Panc1 (cell line): Measurements from ENCODE around the gene COL4A2. TPM values are rescaled to one million over a fixed set of nuclear protein-coding genes. Genes with fewer than 3 reads are reported as not detected.

Source experiments
- ATAC-seq: fragments of 200-7000 bp; cut with Tn5 transposase; 2 replicates; pipeline ENCODE4 v1.9.1; 2020; ENCODE audit warnings: mild to moderate bottlenecking, moderate library complexity
- BruUV-seq: library from RNA; stranded (reverse); fragments of 400-500 nt; replicated peaks from 2 replicates; lab custom pipeline; 2021; lab: Mats Ljungman, UMichigan
- CTCF ChIA-PET: fragments of 300-600 bp; sonication (Branson Sonifier 250); formaldehyde crosslinking; loops from one replicate; lab custom pipeline; 2022; ENCODE audit warnings: antibody characterized with exemption; lab: Charles Lee
- POLR2A ChIA-PET: fragments of 300-600 bp; sonication (Branson Sonifier 250); formaldehyde crosslinking; loops from one replicate; lab custom pipeline; 2022; ENCODE audit warnings: antibody characterized with exemption; lab: Charles Lee
- DNase-seq: peaks from one replicate; pipeline ENCODE4 v3.0.0-alpha.2; 2010; ENCODE audit warnings: low read depth, low spot score
- H3K27ac ChIP-seq: 2 replicates; pipeline ENCODE4 v1.5.1; 2011; ENCODE audit warnings: mild to moderate bottlenecking, low read length, inconsistent platforms
- H3K27me3 ChIP-seq: fragments of 200-500 bp; sonication (Bioruptor generic); 2 replicates; pipeline ENCODE4 v1.6.0; 2014; ENCODE audit warnings: low read length, inconsistent platforms; ENCODE audit not compliant: control insufficient read depth, insufficient read depth
- H3K36me3 ChIP-seq: fragments of 200-500 bp; sonication (Bioruptor generic); 2 replicates; pipeline ENCODE4 v1.5.1; 2014; ENCODE audit warnings: inconsistent platforms, mild to moderate bottlenecking, low read length, moderate library complexity; ENCODE audit not compliant: control insufficient read depth, insufficient read depth
- H3K4me1 ChIP-seq: 2 replicates; pipeline ENCODE4 v1.5.1; 2011; ENCODE audit warnings: inconsistent platforms, mild to moderate bottlenecking, low read length, moderate library complexity; ENCODE audit not compliant: control insufficient read depth, insufficient read depth
- H3K4me3 ChIP-seq, 2 experiments: 2 replicates each; pipeline ENCODE4 v1.5.1; 2011 to 2012; ENCODE audit warnings: low read depth in 2 of 2, low read length in 2 of 2, mild to moderate bottlenecking in 2 of 2, inconsistent platforms in 1 of 2, moderate library complexity in 1 of 2
- H3K9me3 ChIP-seq: fragments of 200-500 bp; sonication (Bioruptor generic); 2 replicates; pipeline ENCODE4 v1.5.1; 2014; ENCODE audit warnings: low read depth, mild to moderate bottlenecking, inconsistent platforms, low read length, moderate library complexity; ENCODE audit not compliant: control insufficient read depth, insufficient read depth
- CTCF ChIP-seq: fragments of 450-650 bp; IDR thresholded peaks from 2 replicates; pipeline ENCODE4 v1.5.1; 2017; ENCODE audit warnings: mild to moderate bottlenecking
- POLR2AphosphoS5 ChIP-seq: IDR thresholded peaks from 2 replicates; pipeline ENCODE4 v1.6.1; 2012; ENCODE audit warnings: mild to moderate bottlenecking, low read depth, low read length, moderate library complexity
- REST ChIP-seq, 2 experiments: IDR thresholded peaks; 2 replicates each; pipeline ENCODE4 v1.6.1; 2011 to 2012; ENCODE audit warnings: low read depth in 2 of 2, control low read depth in 1 of 2, low read length in 1 of 2, mild to moderate bottlenecking in 1 of 2, moderate library complexity in 1 of 2; ENCODE audit not compliant: insufficient read depth in 1 of 2
- SIN3A ChIP-seq: IDR thresholded peaks from 2 replicates; pipeline ENCODE4 v1.6.1; 2012; ENCODE audit warnings: low read depth, mild to moderate bottlenecking, low read length, moderate library complexity, borderline replicate concordance; ENCODE audit not compliant: insufficient read depth
- TCF7L2 ChIP-seq: IDR thresholded peaks from 2 replicates; pipeline ENCODE4 v1.6.1; 2011; ENCODE audit warnings: mild to moderate bottlenecking, low read depth, low read length, inconsistent platforms
- in situ Hi-C: cut with HindIII; loops from 2 replicates; pipeline ENCODE4 v1.10.0; 2016; ENCODE audit warnings: low sequenced_read_pairs, low pct_unique_long_range_greater_than_20kb
- intact Hi-C: fragments of 100-400 bp; cut with micrococcal nuclease; formaldehyde crosslinking; loops from one replicate; pipeline ENCODE4 v1.10.0; 2022; ENCODE audit not compliant: unreplicated experiment
- total RNA-seq: library from RNA; stranded (reverse); gene quantifications from one replicate; pipeline ENCODE4 v1.2.1, GENCODE V29; 2021; ENCODE audit not compliant: unreplicated experiment

The COL4A2 gene
- total RNA-seq, 1 experiment from 2014 or later = 3.0 TPM

- no peaks in the 10 kb centered on the region for H3K36me3 ChIP-seq
- no peak overlapping the region for H3K4me3 ChIP-seq
- CTCF ChIA-PET = no interaction called here
- intact Hi-C loops (no loop called here), in situ Hi-C loops (no loop called here)
- no peak overlapping the region for H3K27ac ChIP-seq
- no peaks in the 10 kb centered on the region for H3K4me1 ChIP-seq
- BruUV-seq = no TSS peak
- POLR2A ChIA-PET = no interaction called here
- DNase-seq (no peak), ATAC-seq (no peak)
- H3K27me3 ChIP-seq = no peaks in the 10 kb centered on the region
- H3K9me3 ChIP-seq = no peaks in the 10 kb centered on the region
- TF ChIP-seq CTCF (no peak), SIN3A (no peak), REST (IDR thresholded peaks at IDR 0.05; ENCODE audit: insufficient read depth in 1 of 2, low read depth in 2 of 2, low read length in 1 of 2) (no peak), POLR2AphosphoS5 (no peak), TCF7L2 (no peak)
Measured at GRCh38 chr13:110506859-110507566, 199.9 kb downstream of the COL4A2 start.

GRCh38 chr13:110507678-110508381 lies 200.7 kb downstream of the COL4A2 start:
- H3K27me3 ChIP-seq = no peaks in the 10 kb centered on the region
- no peak for DNase-seq
- CTCF ChIA-PET = no interaction called here

More at GRCh38 chr13:110507678-110508381, 200.7 kb downstream of the COL4A2 start:
- POLR2A ChIA-PET = no interaction called here
- H3K27ac ChIP-seq = no peak overlapping the region
- intact Hi-C loops (no loop called here), in situ Hi-C loops (no loop called here)
- H3K36me3 ChIP-seq = no peaks in the 10 kb centered on the region
- H3K9me3 ChIP-seq = no peaks in the 10 kb centered on the region
- no peak overlapping the region for H3K4me3 ChIP-seq
- H3K4me1 ChIP-seq = no peaks in the 10 kb centered on the region
- no peak for ATAC-seq
- no TSS peak for BruUV-seq
- TF ChIP-seq TCF7L2 = no peak
- TF ChIP-seq SIN3A = no peak
- TF ChIP-seq CTCF = no peak
- TF ChIP-seq POLR2AphosphoS5 = no peak
- TF ChIP-seq REST (IDR thresholded peaks at IDR 0.05; ENCODE audit: insufficient read depth in 1 of 2, low read depth in 2 of 2, low read length in 1 of 2) = no peak
